Ishikawa (cell line): ENCODE results near the gene IBSP.

Experiments
- CREB1 ChIP-seq: IDR thresholded peaks from 2 replicates; pipeline ENCODE4 v1.6.1; 2012; ENCODE audit warnings: low read depth
- EP300 ChIP-seq: IDR thresholded peaks from 2 replicates; pipeline ENCODE4 v1.6.1; 2012; ENCODE audit warnings: borderline replicate concordance
- NFIC ChIP-seq: IDR thresholded peaks from 2 replicates; pipeline ENCODE4 v1.6.1; 2012
- RAD21 ChIP-seq: IDR thresholded peaks from 2 replicates; pipeline ENCODE4 v1.6.1; 2012; ENCODE audit warnings: low read depth
- REST ChIP-seq: IDR thresholded peaks from 2 replicates; pipeline ENCODE4 v1.6.1; 2012; ENCODE audit warnings: low read depth, mild to moderate bottlenecking
- TAF1 ChIP-seq: IDR thresholded peaks from 2 replicates; pipeline ENCODE4 v1.6.1; 2012; ENCODE audit warnings: low read depth, mild to moderate bottlenecking
- TEAD4 ChIP-seq: IDR thresholded peaks from 2 replicates; pipeline ENCODE4 v1.6.1; 2012
- YY1 ChIP-seq: IDR thresholded peaks from 2 replicates; pipeline ENCODE4 v1.6.1; 2012; ENCODE audit warnings: low read depth
- TF ChIP-seq, protein P1 (sequence below): IDR thresholded peaks from 2 replicates; pipeline ENCODE4 v1.6.1; 2012

DNA sequence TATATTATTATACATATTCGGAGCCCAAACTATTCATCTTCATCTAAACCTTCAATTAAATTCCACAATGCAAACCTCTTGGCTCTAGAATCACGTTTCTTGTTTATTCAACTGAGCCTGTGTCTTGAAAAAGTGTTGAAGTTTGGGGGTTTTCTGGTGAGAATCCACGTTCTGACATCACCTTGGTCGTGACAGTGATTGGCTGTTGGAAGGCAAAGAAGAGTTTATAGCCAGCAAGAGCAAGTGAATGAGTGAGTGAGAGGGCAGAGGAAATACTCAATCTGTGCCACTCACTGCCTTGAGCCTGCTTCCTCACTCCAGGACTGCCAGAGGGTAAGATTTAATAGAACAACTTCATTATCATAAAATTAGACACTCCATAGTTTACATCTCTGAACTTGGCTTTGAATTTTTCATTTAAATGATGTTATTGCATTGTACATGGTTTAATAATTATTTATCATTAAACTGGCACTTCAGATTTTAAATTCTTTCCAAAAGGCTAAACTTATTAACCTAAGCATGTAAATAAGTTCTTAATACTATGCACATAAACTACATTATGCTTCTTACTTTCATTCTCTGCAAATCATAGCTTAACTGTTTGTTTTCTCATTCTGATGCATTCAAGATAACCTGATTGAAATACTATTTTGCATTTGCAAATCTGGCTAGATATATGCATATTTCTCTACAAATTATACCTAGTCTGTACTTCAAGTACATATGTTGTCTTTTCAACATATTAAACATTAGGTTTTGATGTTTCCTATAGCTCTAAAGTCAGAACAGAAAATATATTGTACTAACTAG is at the start of gene IBSP:
- no peak for TF ChIP-seq EP300
- TF ChIP-seq TAF1, result no peak
- no peak for TF ChIP-seq RAD21
- TF ChIP-seq CREB1, result no peak
- TF ChIP-seq, protein P1, sequence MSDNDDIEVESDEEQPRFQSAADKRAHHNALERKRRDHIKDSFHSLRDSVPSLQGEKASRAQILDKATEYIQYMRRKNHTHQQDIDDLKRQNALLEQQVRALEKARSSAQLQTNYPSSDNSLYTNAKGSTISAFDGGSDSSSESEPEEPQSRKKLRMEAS, result no peak
- no peak for TF ChIP-seq NFIC
- TF ChIP-seq TEAD4, result no peak
- no peak for TF ChIP-seq REST
- TF ChIP-seq YY1, result no peak
